Activated CD4-positive, alpha-beta T cell treated with anti-CD3 and anti-CD28 coated beads, Interleukin-2, Interleukin-6, amounts not matched to agents 100 ng/mL and 50 ng/mL, durations not matched to agents 16 hours and 8 hours (primary cell): Measurements from ENCODE around the gene CACNA1I.

Source experiments
- DNase-seq: peaks from one replicate; pipeline ENCODE4 v3.0.0-alpha.2; 2020

CACNA1I gene

GRCh38 chr22:39678862-39679490 lies 108.4 kb downstream of the CACNA1I start:
- DNase-seq = no peak

GRCh38 chr22:39679652-39680051 lies 109.1 kb downstream of the CACNA1I start:
- DNase-seq = no peak

- no peak for DNase-seq
These were observed 109.9 kb downstream of the CACNA1I start for GRCh38 chr22:39680486-39680885.

GRCh38 chr22:39681038-39681861 lies 110.7 kb downstream of the CACNA1I start:
- no peak for DNase-seq

GRCh38 chr22:39682994-39683393 lies 112.4 kb downstream of the CACNA1I start:
- DNase-seq = no peak

GRCh38 chr22:39683639-39684038 lies 113.1 kb downstream of the CACNA1I start:
- DNase-seq = no peak

- DNase-seq = no peak
These were observed 114.2 kb downstream of the CACNA1I start for GRCh38 chr22:39684702-39685281.

GRCh38 chr22:39685336-39686177 lies 115.0 kb downstream of the CACNA1I start:
- no peak for DNase-seq

GRCh38 chr22:39686178-39686620 lies 115.6 kb downstream of the CACNA1I start:
- DNase-seq = no peak

GRCh38 chr22:39686776-39687525 lies 116.4 kb downstream of the CACNA1I start:
- DNase-seq = no peak

GRCh38 chr22:39688186-39688785 lies 117.7 kb downstream of the CACNA1I start:
- no peak for DNase-seq

GRCh38 chr22:39689421-39689820 lies 118.9 kb downstream of the CACNA1I start:
- DNase-seq = no peak

GRCh38 chr22:39690881-39691605 lies 120.5 kb downstream of the CACNA1I start:
- no peak for DNase-seq

- no peak for DNase-seq
These were observed 123.5 kb downstream of the CACNA1I start for GRCh38 chr22:39693943-39694500.

GRCh38 chr22:39697790-39698430 lies 127.4 kb downstream of the CACNA1I start:
- no peak for DNase-seq

- DNase-seq = no peak
These were observed 129.2 kb downstream of the CACNA1I start for GRCh38 chr22:39699631-39700360.

GRCh38 chr22:39700565-39700964 lies 130.0 kb downstream of the CACNA1I start:
- DNase-seq = no peak

- no peak for DNase-seq
These were observed 132.5 kb downstream of the CACNA1I start for GRCh38 chr22:39703091-39703490.

GRCh38 chr22:39703928-39704639 lies 133.5 kb downstream of the CACNA1I start:
- no peak for DNase-seq
